ENCODE results near the gene KIR3DL1. TPM values are rescaled to one million over a fixed set of nuclear protein-coding genes. Genes with fewer than 3 reads are reported as not detected.
A peak's percentile ranks its signal among the peaks of the same experiment; 100 is the strongest.

KIR3DL1 gene
- total RNA-seq, 3 donors from 2014 or later: not detected

GRCh38 chr19:54790711-54791110, 25.6 kb upstream of the KIR3DL1 start:
- intact Hi-C loops (cut with DNase I, micrococcal nuclease): no loop called here
- ATAC-seq (no peak), DNase-seq (no peak)

GRCh38 chr19:54791476-54791875, 24.8 kb upstream of the KIR3DL1 start:
- Histone ChIP-seq H3K4me3 (no peak overlapping the region), H3K9me3 (no peaks in the 10 kb centered on the region), H3K4me1 (ENCODE audit: low read depth) (no peaks in the 10 kb centered on the region), H3K36me3 (ENCODE audit: low read depth) (no peaks in the 10 kb centered on the region)
- ATAC-seq: no peak
- TF ChIP-seq CTCF (IDR thresholded peaks at IDR 0.05): no peak
- intact Hi-C loops (cut with DNase I, micrococcal nuclease): no loop called here
- DNase-seq: no peak

More at GRCh38 chr19:54790711-54791110, 25.6 kb upstream of the KIR3DL1 start:
- Histone ChIP-seq H3K4me1 (ENCODE audit: low read depth) (no peaks in the 10 kb centered on the region), H3K9me3 (peaks cover 4% of the 10 kb centered on the region), H3K36me3 (ENCODE audit: low read depth) (no peaks in the 10 kb centered on the region), H3K4me3 (no peak overlapping the region)
- no peak for TF ChIP-seq CTCF (IDR thresholded peaks at IDR 0.05)

GRCh38 chr19:54792814-54793213, 23.5 kb upstream of the KIR3DL1 start:
- Histone ChIP-seq H3K4me1 (ENCODE audit: low read depth) (no peaks in the 10 kb centered on the region), H3K4me3 (no peak overlapping the region), H3K36me3 (ENCODE audit: low read depth) (no peaks in the 10 kb centered on the region), H3K9me3 (no peaks in the 10 kb centered on the region)
- ATAC-seq (no peak), DNase-seq (no peak)
- intact Hi-C loops (cut with DNase I, micrococcal nuclease): no loop called here
- no peak for TF ChIP-seq CTCF (IDR thresholded peaks at IDR 0.05)

- no peak for DNase-seq
- Histone ChIP-seq H3K36me3 (ENCODE audit: low read depth) (no peaks in the 10 kb centered on the region), H3K4me3 (no peak overlapping the region), H3K9me3 (no peaks in the 10 kb centered on the region), H3K4me1 (ENCODE audit: low read depth) (no peaks in the 10 kb centered on the region)
- no peak for ATAC-seq
- TF ChIP-seq CTCF (IDR thresholded peaks at IDR 0.05): no peak
- intact Hi-C loops (cut with DNase I, micrococcal nuclease): no loop called here
Measured at GRCh38 chr19:54795758-54796157, 20.5 kb upstream of the KIR3DL1 start.

GRCh38 chr19:54803410-54803809, 12.9 kb upstream of the KIR3DL1 start, which contains the start of gene KIR2DL4:
KIR2DL4 (plus strand) TSS chr19:54803610; CDS start chr19:54803652, 42 bp downstream.
- TF ChIP-seq CTCF (IDR thresholded peaks at IDR 0.05): no peak
- intact Hi-C loops (cut with DNase I, micrococcal nuclease): no loop called here
- Histone ChIP-seq H3K36me3 (ENCODE audit: low read depth) (no peaks in the 10 kb centered on the region), H3K4me3 (no peak within 1 kb of the TSS), H3K9me3 (no peaks in the 10 kb centered on the region), H3K4me1 (ENCODE audit: low read depth) (no peaks in the 10 kb centered on the region)
- ATAC-seq (peak; percentile 25), DNase-seq (no peak)

GRCh38 chr19:54804101-54804500, 12.2 kb upstream of the KIR3DL1 start:
- no peaks in the 10 kb centered on the region for H3K9me3 ChIP-seq
- no peaks in the 10 kb centered on the region for H3K36me3 ChIP-seq (ENCODE audit: low read depth)
- TF ChIP-seq CTCF (IDR thresholded peaks at IDR 0.05): no peak
- ATAC-seq (no peak), DNase-seq (no peak)
- H3K4me1 ChIP-seq (ENCODE audit: low read depth): no peaks in the 10 kb centered on the region
- H3K4me3 ChIP-seq: no peak overlapping the region
- intact Hi-C loops (cut with DNase I, micrococcal nuclease): no loop called here
